NCI-H1105 treated with DMSO at 0.1 percent for 48 hours (cell line): ENCODE data around the gene GSK3A.

Source experiments
- DNase-seq: peaks from one replicate; lab custom pipeline; 2025; lab: John Stamatoyannopoulos, UW

The GSK3A gene

GRCh38 chr19:42242512-42243409 is at the start of gene GSK3A:
Gene GSK3A (minus strand): TSS chr19:42242602. CDS start chr19:42242465, 137 bp downstream.
- DNase-seq = peak; percentile 100

- DNase-seq = no peak
Measured at GRCh38 chr19:42291435-42291810, 49.0 kb upstream of the GSK3A start.

- DNase-seq = no peak
Measured at GRCh38 chr19:42290523-42291434, 48.4 kb upstream of the GSK3A start.

- DNase-seq = no peak
Measured at GRCh38 chr19:42290136-42290522, 47.7 kb upstream of the GSK3A start.

GRCh38 chr19:42289556-42290041 is 47.2 kb upstream of the GSK3A start:
- DNase-seq = no peak

GRCh38 chr19:42288881-42289555 is 46.6 kb upstream of the GSK3A start:
- no peak for DNase-seq

- DNase-seq = no peak
Measured at GRCh38 chr19:42288387-42288786, 46.0 kb upstream of the GSK3A start.

GRCh38 chr19:42287827-42288107 is 45.4 kb upstream of the GSK3A start:
- DNase-seq = no peak

GRCh38 chr19:42287017-42287826 is 44.8 kb upstream of the GSK3A start:
- DNase-seq = no peak

- no peak for DNase-seq
Measured at GRCh38 chr19:42286349-42287016, 44.1 kb upstream of the GSK3A start.

GRCh38 chr19:42285988-42286348 is 43.6 kb upstream of the GSK3A start:
- DNase-seq = no peak

GRCh38 chr19:42285541-42285941 is 43.1 kb upstream of the GSK3A start:
- no peak for DNase-seq

GRCh38 chr19:42284591-42285341 is 42.4 kb upstream of the GSK3A start:
- DNase-seq = no peak

GRCh38 chr19:42284066-42284501 is 41.7 kb upstream of the GSK3A start:
- DNase-seq = peak; percentile 59

GRCh38 chr19:42283188-42284065 is 41.0 kb upstream of the GSK3A start:
- peak; percentile 88 for DNase-seq

- no peak for DNase-seq
Measured at GRCh38 chr19:42282819-42283187, 40.4 kb upstream of the GSK3A start.

GRCh38 chr19:42281827-42282762 is 39.7 kb upstream of the GSK3A start:
- DNase-seq = no peak
